GM12801 (cell line): Measurements from ENCODE around the gene CCDC117.

Experiments
- CTCF ChIP-seq: IDR thresholded peaks from one replicate; pipeline ENCODE4 v1.5.1; 2011; ENCODE audit warnings: control low read depth; ENCODE audit not compliant: insufficient read length; ENCODE audit errors: extremely low read depth

CCDC117 gene

GRCh38 chr22:28822930-28823551, 50.5 kb downstream of the CCDC117 start:
- no peak for TF ChIP-seq CTCF

GRCh38 chr22:28826921-28827320, 54.4 kb downstream of the CCDC117 start:
- TF ChIP-seq CTCF: no peak

DNA sequence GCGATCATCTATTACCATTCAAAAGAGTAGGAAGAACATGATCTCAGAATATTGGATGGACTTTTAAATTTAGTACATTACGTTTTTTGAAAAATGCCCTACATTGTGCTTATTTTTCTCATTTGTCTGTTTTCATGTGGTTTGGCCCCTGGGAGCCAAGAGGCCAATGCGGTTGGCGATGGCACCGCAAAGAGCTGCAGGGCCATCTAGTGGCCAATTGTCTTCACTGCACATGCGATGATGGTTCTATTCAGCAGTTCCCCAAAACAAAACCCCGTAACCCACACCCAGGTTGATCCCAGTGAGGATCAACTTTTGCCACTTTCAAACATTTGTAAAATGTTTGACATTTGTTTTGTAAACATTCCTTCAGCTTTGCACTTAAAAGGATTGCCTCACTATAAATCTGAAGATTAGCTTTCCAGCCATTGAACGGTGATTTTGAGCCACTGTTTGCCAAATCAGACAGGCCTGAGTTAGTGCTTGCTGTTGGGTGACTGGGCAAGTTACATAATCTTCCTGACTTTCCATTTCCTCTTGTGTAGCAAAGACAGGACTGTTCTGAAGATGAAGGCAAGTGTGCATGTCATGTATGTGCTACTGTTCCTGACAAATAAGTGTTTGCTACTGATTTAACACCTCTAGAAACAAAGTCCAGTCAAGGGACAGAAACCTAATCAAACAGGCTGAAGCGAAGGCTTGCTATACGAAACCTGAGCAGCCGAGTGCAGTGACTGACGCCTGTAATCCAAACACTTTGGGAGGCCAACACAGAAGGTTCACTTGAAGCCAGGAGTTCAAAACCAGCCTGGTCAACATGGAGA, 57.1 kb downstream of the CCDC117 start:
- TF ChIP-seq CTCF: peak; percentile 31

- TF ChIP-seq CTCF: no peak
Measured at GRCh38 chr22:28830441-28830840, 57.9 kb downstream of the CCDC117 start.

- no peak for TF ChIP-seq CTCF
Measured at GRCh38 chr22:28831140-28832072, 58.9 kb downstream of the CCDC117 start.

- no peak for TF ChIP-seq CTCF
Measured at GRCh38 chr22:28832731-28833130, 60.2 kb downstream of the CCDC117 start.

GRCh38 chr22:28833276-28833923, 60.9 kb downstream of the CCDC117 start:
- TF ChIP-seq CTCF: no peak
